ENCODE data around the gene DGKH.
"Not testable (repeated sequence)": the region's sequence is repeated elsewhere in the genome, so short reads cannot be mapped to it uniquely, and the experiment has no call there.

The DGKH gene

GRCh38 chr13:42071672-42072419 lies 23.4 kb downstream of the DGKH start:
- H3K9me3 ChIP-seq (ENCODE audit: control insufficient read depth, insufficient read depth, low read length), result no peaks in the 10 kb centered on the region
- H3K36me3 ChIP-seq (ENCODE audit: insufficient read depth, low read length), result no peaks in the 10 kb centered on the region
- no peaks in the 10 kb centered on the region for H3K4me1 ChIP-seq (ENCODE audit: insufficient read depth, low read length)
- no peak overlapping the region for H3K9ac ChIP-seq (ENCODE audit: low read depth, low read length)

- Histone ChIP-seq H3K36me3 (ENCODE audit: insufficient read depth, low read length) (no peaks in the 10 kb centered on the region), H3K4me1 (ENCODE audit: insufficient read depth, low read length) (0 out of 2 replicates have a peak, but pooled peaks cover 4% of the 10 kb centered on the region), H3K9ac (ENCODE audit: low read depth, low read length) (no peak overlapping the region), H3K9me3 (ENCODE audit: control insufficient read depth, insufficient read depth, low read length) (no peaks in the 10 kb centered on the region)
Measured at GRCh38 chr13:42073683-42074082, 25.2 kb downstream of the DGKH start.

- Histone ChIP-seq H3K4me1 (ENCODE audit: insufficient read depth, low read length) (0 out of 2 replicates have a peak, but pooled peaks cover 4% of the 10 kb centered on the region), H3K9ac (ENCODE audit: low read depth, low read length) (no peak overlapping the region), H3K9me3 (ENCODE audit: control insufficient read depth, insufficient read depth, low read length) (no peaks in the 10 kb centered on the region), H3K36me3 (ENCODE audit: insufficient read depth, low read length) (no peaks in the 10 kb centered on the region)
Measured at GRCh38 chr13:42075517-42075916, 27.1 kb downstream of the DGKH start.

- Histone ChIP-seq H3K9ac (ENCODE audit: low read depth, low read length) (no peak overlapping the region), H3K36me3 (ENCODE audit: insufficient read depth, low read length) (no peaks in the 10 kb centered on the region), H3K9me3 (ENCODE audit: control insufficient read depth, insufficient read depth, low read length) (no peaks in the 10 kb centered on the region), H3K4me1 (ENCODE audit: insufficient read depth, low read length) (0 out of 2 replicates have a peak, but pooled peaks cover 4% of the 10 kb centered on the region)
Measured at GRCh38 chr13:42076309-42076713, 27.9 kb downstream of the DGKH start.

- Histone ChIP-seq H3K9ac (ENCODE audit: low read depth, low read length) (no peak overlapping the region; the same call in 1 of the 2 replicates), H3K36me3 (ENCODE audit: insufficient read depth, low read length) (no peaks in the 10 kb centered on the region), H3K4me1 (ENCODE audit: insufficient read depth, low read length) (0 out of 2 replicates have a peak, but pooled peaks cover 4% of the 10 kb centered on the region), H3K9me3 (ENCODE audit: control insufficient read depth, insufficient read depth, low read length) (no peaks in the 10 kb centered on the region)
Measured at GRCh38 chr13:42078128-42078808, 29.8 kb downstream of the DGKH start.

GRCh38 chr13:42083138-42083770 lies 34.8 kb downstream of the DGKH start:
- Histone ChIP-seq H3K4me1 (ENCODE audit: insufficient read depth, low read length) (0 out of 2 replicates have a peak, but pooled peaks cover 2% of the 10 kb centered on the region), H3K9me3 (ENCODE audit: control insufficient read depth, insufficient read depth, low read length) (no peaks in the 10 kb centered on the region; the same call in 1 of the 2 replicates), H3K9ac (ENCODE audit: low read depth, low read length) (no peak overlapping the region), H3K36me3 (ENCODE audit: insufficient read depth, low read length) (no peaks in the 10 kb centered on the region)

GRCh38 chr13:42084722-42085121 lies 36.3 kb downstream of the DGKH start:
- H3K4me1 ChIP-seq (ENCODE audit: insufficient read depth, low read length), result no peaks in the 10 kb centered on the region
- H3K36me3 ChIP-seq (ENCODE audit: insufficient read depth, low read length), result no peaks in the 10 kb centered on the region
- no peak overlapping the region for H3K9ac ChIP-seq (ENCODE audit: low read depth, low read length)
- H3K9me3 ChIP-seq (ENCODE audit: control insufficient read depth, insufficient read depth, low read length), result no peaks in the 10 kb centered on the region; the same call in 1 of the 2 replicates

DNA sequence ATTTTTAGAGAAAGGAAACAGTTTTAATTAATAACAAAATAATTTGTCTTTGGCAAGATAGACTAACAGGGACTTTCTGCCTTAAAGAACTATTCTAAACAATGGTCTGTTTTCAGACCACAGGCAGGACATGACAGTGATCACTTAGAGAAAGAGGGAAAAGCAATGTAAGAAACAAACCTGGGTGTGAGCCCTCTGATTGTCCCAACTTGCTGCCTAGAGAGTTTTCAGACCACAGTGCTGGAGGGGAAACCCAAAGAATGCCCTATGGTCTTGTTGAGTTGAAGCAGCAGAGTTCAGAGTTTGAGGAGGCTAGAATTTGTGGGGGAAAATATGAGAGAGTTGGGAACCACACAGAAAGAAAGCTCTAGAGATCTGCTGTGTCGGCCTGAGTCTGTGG lies 38.1 kb downstream of the DGKH start:
- Histone ChIP-seq H3K9me3 (ENCODE audit: control insufficient read depth, insufficient read depth, low read length) (no peaks in the 10 kb centered on the region; the same call in 1 of the 2 replicates), H3K4me1 (ENCODE audit: insufficient read depth, low read length) (no peaks in the 10 kb centered on the region), H3K36me3 (ENCODE audit: insufficient read depth, low read length) (no peaks in the 10 kb centered on the region), H3K9ac (ENCODE audit: low read depth, low read length) (no peak overlapping the region)

DNA sequence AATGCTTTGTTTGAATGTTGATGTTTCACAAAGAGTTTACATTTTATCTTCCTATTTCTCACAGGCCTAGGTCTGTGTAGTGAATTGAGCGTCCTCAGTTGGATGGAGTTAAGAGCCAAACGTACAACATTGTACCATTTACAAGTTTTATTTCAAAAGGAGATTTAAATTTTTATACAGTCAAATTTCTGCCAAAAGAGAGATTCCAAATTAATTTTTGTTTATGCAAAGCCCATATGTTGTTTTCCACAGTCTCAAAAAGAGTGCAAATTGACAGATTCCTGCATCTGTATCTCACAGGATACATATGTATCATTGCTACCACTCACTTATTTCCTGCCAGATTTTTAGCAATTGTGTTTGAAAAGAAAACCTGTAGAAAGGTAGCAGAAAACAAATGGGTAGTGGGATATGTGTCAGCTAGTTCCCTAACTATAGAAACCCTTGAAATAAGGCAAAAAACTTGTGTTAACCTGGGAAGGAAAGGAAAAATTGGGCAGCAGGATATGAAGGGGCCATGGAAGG lies 46.1 kb downstream of the DGKH start:
- Histone ChIP-seq H3K9ac (ENCODE audit: low read depth, low read length) (no peak overlapping the region), H3K9me3 (ENCODE audit: control insufficient read depth, insufficient read depth, low read length) (no peaks in the 10 kb centered on the region), H3K4me1 (ENCODE audit: insufficient read depth, low read length) (no peaks in the 10 kb centered on the region), H3K36me3 (ENCODE audit: insufficient read depth, low read length) (no peaks in the 10 kb centered on the region)

DNA sequence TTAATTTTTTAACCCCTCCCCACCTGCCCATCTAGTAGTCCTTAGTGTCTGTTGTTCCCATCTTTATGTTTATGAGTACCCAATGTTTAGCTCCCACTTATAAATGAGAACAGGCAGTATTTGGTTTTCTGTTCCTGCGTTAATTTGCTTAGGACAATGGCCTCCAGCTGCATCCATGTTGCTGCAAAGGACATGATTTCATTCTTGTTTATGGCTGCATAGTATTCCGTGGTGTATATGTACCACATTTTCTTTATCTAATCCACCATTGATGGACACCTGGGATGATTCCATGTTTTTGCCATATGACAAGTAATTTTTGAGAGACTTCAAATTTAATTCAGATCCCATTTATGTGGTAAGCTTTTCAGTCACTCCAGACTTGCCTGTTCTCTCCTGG lies 47.8 kb downstream of the DGKH start:
- H3K36me3 ChIP-seq (ENCODE audit: insufficient read depth, low read length); H3K9me3 ChIP-seq (ENCODE audit: control insufficient read depth, insufficient read depth, low read length); H3K9ac ChIP-seq (ENCODE audit: low read depth, low read length); H3K4me1 ChIP-seq (ENCODE audit: insufficient read depth, low read length): not testable (repeated sequence)

DNA sequence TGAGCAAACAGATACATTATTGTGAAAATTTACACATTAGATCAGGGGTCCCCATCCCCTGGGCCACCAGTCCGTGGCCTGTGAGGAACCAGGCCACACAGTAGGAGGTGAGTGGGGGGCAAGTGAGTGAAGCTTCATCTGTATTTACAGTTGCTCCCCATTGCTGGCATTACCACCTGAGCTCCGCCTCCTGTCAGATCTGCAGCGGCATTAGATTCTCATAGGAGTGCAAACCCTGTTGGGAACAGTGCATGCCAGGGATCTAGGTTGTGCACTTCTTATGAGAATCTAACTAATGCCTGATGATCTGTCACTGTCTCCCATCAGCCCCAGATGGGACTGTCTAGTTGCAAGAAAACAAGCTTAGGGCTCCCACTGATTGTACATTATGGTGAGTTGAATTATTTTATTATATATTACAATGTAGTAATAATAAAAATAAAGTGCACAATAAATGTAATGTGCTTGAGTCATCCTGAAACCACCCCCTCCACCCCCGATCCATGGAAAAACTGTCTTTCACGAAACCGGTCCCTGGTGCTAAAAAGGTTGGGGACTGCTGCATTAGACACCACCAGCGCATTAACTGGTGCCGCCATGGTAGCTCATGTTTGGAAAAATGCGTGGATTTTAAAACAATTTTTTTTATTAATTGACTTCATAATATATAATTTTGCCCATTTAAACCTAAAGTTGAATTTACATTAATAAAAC lies 51.7 kb downstream of the DGKH start:
- H3K9me3 ChIP-seq (ENCODE audit: control insufficient read depth, insufficient read depth, low read length), result no peaks in the 10 kb centered on the region
- H3K4me1 ChIP-seq (ENCODE audit: insufficient read depth, low read length), result no peaks in the 10 kb centered on the region
- no peaks in the 10 kb centered on the region for H3K36me3 ChIP-seq (ENCODE audit: insufficient read depth, low read length)
- H3K9ac ChIP-seq (ENCODE audit: low read depth, low read length), result no peak overlapping the region

DNA sequence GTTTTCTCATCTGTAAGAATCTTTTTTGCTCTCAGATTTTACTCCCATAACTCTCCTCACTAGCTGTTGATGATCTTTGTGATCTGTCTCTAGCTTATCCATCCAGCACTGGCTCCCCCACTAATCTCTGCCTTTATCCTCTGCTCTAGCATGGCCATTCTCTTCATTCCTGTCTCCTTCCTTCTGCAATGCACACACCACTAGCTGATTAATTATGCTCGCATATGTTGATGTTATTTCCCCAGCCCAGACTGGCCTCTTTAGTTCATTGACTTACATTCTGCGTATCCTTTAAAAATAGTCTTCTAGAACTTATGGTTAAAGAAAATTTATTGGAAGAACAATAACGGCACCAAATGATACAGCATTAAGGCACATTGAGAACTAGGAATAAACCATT lies 52.5 kb downstream of the DGKH start:
- no peaks in the 10 kb centered on the region for H3K4me1 ChIP-seq (ENCODE audit: insufficient read depth, low read length)
- H3K9me3 ChIP-seq (ENCODE audit: control insufficient read depth, insufficient read depth, low read length), result no peaks in the 10 kb centered on the region
- no peaks in the 10 kb centered on the region for H3K36me3 ChIP-seq (ENCODE audit: insufficient read depth, low read length)
- H3K9ac ChIP-seq (ENCODE audit: low read depth, low read length), result no peak overlapping the region

- Histone ChIP-seq H3K9me3 (ENCODE audit: control insufficient read depth, insufficient read depth, low read length) (no peaks in the 10 kb centered on the region), H3K36me3 (ENCODE audit: insufficient read depth, low read length) (no peaks in the 10 kb centered on the region), H3K4me1 (ENCODE audit: insufficient read depth, low read length) (no peaks in the 10 kb centered on the region), H3K9ac (ENCODE audit: low read depth, low read length) (no peak overlapping the region)
Measured at GRCh38 chr13:42101821-42102585, 53.6 kb downstream of the DGKH start.

Measured in ES-I3 (cell line).